ENCODE measurements around the gene MOB2.

DNA sequence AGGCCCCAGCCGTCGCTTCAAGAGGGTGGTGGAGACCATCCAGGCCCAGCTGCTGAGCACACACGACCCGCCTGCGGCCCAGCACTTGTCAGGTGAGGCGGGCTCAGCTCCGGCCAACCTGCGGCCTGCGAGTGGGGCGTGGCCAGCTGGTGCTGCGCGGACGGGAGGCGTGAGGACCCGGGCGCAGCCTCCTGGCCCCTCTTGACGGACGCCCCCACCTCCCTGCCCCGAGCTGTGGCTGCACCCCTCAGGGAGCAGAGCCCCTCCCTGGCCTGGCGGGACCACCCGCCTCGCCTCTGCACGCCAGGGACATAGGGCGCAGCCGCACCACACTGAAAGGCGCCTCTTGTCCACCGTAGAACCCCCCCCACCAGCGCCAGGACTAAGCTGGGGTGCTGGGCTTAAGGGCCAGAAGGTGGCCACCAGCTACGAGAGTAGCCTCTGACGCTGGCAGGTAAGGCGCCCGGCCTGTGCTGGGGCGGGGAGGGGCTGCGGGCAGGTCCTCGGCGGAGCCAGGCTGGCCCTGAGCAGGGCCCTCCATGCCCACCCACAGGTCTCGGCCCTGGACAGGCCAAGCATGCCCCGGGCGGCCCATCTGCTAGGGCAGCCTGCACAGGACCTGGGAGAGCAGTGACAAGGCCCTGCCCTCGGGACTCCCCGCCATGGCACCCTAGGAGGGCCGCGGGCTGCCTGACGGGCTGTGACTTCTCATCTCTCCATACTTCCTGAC, 29.8 kb downstream of the MOB2 start:
- TF ChIP-seq, protein P1, sequence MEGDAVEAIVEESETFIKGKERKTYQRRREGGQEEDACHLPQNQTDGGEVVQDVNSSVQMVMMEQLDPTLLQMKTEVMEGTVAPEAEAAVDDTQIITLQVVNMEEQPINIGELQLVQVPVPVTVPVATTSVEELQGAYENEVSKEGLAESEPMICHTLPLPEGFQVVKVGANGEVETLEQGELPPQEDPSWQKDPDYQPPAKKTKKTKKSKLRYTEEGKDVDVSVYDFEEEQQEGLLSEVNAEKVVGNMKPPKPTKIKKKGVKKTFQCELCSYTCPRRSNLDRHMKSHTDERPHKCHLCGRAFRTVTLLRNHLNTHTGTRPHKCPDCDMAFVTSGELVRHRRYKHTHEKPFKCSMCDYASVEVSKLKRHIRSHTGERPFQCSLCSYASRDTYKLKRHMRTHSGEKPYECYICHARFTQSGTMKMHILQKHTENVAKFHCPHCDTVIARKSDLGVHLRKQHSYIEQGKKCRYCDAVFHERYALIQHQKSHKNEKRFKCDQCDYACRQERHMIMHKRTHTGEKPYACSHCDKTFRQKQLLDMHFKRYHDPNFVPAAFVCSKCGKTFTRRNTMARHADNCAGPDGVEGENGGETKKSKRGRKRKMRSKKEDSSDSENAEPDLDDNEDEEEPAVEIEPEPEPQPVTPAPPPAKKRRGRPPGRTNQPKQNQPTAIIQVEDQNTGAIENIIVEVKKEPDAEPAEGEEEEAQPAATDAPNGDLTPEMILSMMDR (IDR thresholded peaks at IDR 0.05; ENCODE audit: low read depth, low read length), result no peak
- TF ChIP-seq EZH2phosphoT487 (IDR thresholded peaks at IDR 0.05; ENCODE audit: low read depth), result no peak

Data from OCI-LY3 (cell line).